NOMO-1 treated with DMSO at 0.1 percent for 48 hours (cell line): ENCODE results near the gene ROR1.

Experiments used
- DNase-seq: peaks from one replicate; lab custom pipeline; 2025; ENCODE audit not compliant: unreplicated experiment; lab: John Stamatoyannopoulos, UW

The ROR1 gene

GRCh38 chr1:63928186-63929105 is 154.6 kb downstream of the ROR1 start:
- DNase-seq = no peak

GRCh38 chr1:63929106-63929478 is 155.3 kb downstream of the ROR1 start:
- DNase-seq = no peak

DNA sequence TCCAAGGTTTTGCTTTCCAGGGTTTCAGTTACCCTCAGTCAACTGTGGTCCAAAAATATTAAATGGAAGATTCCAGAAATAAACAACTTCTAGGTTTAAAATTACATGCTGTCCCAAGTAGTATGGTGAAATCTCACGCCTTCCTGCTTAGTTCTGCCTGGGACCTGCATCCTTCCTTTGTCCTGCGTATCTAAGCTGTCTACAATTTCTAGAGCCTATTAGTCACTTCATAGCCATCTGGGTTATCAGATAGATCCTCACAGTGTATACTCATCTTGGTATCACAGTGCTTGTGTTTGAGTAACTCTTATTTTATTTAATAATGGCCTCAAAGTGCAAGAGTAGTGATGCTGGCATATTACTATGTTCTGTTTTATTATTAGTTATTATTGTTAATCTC is 157.7 kb downstream of the ROR1 start:
- no peak for DNase-seq

DNA sequence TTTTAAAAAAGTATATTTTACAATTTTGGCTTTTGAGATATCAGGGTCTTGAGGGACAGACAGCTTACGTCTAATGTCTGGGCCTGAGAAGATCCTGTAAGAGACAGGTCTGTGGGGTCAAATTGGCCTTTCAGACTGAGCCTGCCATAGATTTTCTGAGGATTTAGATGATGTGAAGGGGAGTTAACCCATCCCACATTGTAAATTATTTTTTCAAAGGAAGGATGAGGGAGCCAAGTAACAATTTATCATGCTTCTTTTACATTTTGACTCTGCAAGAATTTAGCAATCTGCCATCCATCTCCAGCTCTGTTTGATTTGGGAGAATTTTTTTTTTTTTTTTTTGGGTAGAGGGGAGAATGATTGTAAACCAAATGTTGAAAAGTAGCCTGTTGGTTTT is 160.9 kb downstream of the ROR1 start:
- DNase-seq = no peak

- DNase-seq = no peak
Observed at GRCh38 chr1:63935143-63935542, 161.3 kb downstream of the ROR1 start.

GRCh38 chr1:63935553-63935952 is 161.7 kb downstream of the ROR1 start:
- DNase-seq = no peak

GRCh38 chr1:63936276-63936675 is 162.5 kb downstream of the ROR1 start:
- no peak for DNase-seq

GRCh38 chr1:63936801-63937200 is 163.0 kb downstream of the ROR1 start:
- DNase-seq = no peak

DNA sequence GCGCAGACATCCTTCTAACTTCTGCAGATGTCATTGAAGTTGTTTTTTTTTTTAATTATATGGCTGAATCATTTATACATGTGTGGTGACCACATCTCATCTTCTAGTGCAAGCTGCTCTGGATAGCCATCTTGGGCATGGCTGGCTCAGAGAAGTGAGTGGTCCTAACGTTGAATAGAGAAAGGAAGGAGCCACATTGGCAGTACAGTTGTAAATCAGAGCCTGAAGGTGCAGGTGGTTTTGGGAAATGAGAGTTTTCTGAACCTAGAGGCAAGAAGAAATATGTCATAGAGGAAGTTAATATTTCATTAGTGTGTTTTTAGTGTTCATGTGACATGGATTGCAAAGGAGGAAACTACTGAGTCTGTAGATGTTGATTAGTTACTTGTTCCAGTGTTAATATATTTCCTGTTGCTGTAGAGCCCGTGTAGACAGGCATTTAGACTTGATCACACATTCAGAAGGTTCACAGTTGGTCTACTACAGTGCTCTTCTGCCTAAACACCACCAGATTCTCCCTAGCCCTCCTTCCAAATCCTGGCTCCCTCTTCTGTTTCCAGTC is 163.7 kb downstream of the ROR1 start:
- DNase-seq = no peak

DNA sequence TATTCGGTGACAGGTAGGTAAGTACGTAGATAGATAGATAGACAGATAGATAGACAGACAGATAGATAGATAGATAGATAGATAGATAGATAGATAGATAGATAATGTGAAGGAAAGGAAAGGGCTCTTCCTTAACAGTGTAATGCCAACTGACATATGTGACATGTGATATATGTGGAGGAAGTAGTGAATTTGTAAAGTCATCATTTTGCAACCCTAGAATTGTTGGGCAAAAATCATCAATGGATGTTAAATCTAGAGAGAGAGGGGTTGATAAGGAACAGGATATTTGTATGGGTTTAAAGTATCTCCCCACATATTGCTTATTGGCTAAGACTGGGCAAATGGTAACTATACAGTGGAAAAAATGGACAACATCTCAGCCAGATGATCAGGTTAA is 166.6 kb downstream of the ROR1 start:
- DNase-seq = no peak

DNA sequence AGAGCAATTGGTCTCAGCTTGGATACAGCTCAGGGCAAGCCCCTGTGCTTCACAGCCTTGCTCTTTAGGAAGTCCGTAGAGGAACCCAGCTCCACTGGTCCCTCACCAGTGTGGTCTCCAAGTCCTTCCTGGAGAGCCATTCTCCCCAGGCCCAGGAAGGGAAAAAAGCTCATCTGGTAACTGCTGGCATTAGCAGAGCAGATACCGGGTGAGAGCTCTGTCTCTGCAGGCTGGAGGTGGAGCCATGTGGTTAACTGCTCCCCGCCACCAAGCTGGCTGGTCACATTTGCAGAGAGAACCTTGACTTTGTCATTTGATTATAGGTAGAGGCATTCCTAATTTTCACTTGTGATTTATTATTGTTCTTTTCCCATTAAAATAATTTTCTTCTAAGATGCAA is 169.6 kb downstream of the ROR1 start:
- no peak for DNase-seq

- DNase-seq = no peak
Observed at GRCh38 chr1:63945943-63946342, 172.1 kb downstream of the ROR1 start.

DNA sequence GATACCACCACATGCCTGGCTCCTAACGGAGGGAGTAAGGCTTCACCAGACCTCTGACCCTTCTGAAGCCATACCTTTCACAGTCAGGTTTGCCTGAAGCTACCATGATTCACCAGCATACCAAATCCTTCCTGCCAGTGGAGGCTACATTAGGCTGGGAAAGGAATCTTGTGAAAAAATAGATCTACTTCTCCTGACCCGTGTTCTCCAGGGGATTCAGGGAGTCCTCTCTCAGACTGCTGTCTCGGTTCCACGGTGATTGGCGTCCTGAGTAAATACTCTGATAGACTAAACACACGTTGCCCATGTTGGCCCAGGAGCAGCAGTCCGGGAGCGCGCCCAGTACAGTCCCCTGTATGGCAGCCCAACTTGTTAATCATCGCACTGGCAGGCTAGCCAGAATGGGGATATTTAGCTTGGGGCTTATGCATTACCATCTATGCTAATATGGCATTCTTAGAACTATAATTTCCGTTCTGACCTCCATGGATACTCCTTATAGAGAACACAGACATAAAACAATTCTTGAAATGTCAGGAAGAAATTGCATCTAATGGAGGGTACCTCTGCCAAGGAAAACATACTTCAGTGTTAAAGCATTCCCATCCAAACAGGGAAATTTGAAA is 173.2 kb downstream of the ROR1 start:
- DNase-seq = no peak

DNA sequence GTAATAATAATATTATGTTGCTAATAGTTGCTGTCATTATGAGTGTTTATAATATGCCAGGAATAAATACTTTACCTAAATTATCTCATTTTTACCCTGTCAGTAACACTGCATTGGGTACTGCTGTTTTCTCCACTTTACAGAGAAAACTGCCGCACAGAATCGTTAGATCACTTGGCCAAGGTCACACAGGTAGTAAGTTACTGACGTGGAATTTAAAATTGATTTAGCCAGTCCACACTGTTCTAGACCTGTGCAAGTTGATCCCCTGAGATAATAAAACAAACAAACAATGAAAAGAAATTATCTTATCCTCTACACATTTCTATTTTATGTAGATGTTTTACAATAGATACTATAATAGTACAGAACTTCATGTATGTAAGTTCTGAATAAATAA is 174.1 kb downstream of the ROR1 start:
- no peak for DNase-seq

DNA sequence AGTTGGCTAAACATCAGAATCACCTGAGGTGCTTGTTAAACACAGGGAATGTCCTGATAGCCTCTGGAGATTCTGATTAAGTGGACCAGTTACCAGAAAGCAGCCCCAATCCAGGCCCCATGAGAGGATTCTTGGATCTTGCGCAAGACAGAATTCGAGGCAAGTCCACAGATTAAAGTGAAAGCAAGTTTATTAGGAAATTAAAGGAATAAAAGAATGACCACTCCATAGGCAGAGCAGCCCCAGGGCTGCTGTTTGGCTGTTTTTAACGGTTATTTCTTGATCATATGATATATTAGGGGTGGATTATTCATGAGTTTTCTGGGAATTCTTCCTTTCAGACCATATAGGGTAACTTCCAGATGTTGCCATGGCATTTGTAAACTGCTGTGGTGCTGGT is 176.2 kb downstream of the ROR1 start:
- no peak for DNase-seq

- DNase-seq = no peak
Observed at GRCh38 chr1:63951059-63951946, 177.5 kb downstream of the ROR1 start.

GRCh38 chr1:63954187-63954586 is 180.4 kb downstream of the ROR1 start:
- no peak for DNase-seq

DNA sequence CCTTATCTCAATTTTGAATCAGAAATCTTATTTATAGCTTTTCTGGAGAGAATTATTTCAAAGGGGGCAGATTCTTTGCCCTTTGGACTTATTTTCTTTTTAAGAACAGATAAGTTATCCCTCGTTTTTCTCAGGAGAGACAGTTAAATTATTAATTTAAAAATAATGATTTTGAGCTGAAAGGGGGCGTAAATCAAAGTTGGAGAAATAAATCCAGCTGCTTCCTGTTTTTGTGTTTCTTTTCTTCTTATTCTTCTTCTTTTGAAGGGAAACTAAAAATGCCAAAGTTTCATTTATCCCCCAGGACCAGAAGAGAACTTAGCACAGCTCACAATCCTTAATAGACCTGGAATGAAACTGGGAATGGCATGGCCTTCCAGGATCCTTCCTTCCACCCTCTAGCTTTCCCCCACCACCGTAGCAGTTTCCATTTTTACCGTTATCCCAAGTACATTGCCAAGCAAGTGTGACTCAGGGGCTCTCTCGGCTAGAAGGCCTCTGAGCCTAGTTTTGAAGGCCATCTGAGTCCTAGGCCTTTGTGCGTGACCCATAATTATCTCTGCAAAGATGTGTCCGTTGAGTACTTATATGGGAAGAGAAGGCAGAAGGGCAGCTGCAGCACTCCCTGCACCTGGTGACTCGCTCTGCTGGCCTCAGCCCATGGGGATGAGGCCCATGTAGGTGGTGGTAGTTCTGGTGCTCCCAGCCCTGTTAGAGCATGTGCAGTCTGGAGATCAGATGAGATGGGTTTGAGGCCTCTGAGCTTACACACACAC is 181.7 kb downstream of the ROR1 start:
- no peak for DNase-seq

DNA sequence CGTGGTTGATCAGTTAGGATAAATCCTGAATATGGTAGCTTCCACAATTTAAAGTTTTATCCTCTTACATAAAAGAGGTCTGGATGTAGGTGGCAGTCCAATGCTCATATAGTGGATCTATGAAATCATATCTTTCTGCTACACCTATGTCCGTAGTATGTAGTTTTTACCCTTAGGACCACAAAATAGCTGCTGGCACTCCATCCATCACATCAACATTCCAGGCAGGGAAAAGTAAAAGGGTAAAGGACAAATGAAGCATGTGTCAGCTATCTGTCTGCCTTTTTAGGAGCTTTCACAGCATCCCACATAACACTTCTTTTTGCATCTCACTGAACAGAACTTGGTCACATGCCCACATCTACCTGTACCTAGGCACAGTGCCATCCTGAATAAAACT is 184.7 kb downstream of the ROR1 start:
- DNase-seq = no peak

DNA sequence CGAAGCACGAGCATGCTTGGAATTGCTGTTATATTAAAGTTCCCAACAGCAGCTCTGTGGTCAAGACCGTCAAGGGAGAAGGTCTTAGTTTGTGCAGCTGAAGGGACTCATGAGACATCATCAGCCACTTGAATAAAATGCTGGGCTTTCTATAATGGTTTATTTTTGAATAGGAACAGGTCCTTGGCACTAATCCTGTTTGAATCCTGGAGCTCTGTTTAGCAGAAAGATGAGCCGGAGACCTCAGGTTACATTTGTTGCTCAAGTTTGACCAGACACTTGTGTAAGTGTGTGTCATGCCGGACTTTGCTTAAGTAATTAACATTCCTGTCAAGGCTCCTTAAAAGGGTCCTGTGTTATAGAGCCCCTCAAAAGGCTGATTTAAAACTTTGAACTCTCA is 186.5 kb downstream of the ROR1 start:
- no peak for DNase-seq

GRCh38 chr1:63966016-63966415 is 192.2 kb downstream of the ROR1 start:
- DNase-seq = no peak
